Aorta (tissue), 5 donors: ENCODE data around the gene PSMB10. TPM values are rescaled to one million over a fixed set of nuclear protein-coding genes. Genes with fewer than 3 reads are reported as not detected.
"Not testable (repeated sequence)": the region's sequence is repeated elsewhere in the genome, so short reads cannot be mapped to it uniquely, and the experiment has no call there.

ENCODE experiments used
- ATAC-seq: fragments of 200-7000 bp; cut with Tn5 transposase; one replicate; pipeline ENCODE4 v1.9.1; 2022; ENCODE audit warnings: moderate library complexity; ENCODE audit not compliant: low FRiP score
- DNase-seq, 2 donors: peaks; one replicate each; pipeline ENCODE4 v3.0.0-alpha.2; 2020
- H3K27ac ChIP-seq, 2 donors: one replicate each; pipeline ENCODE4 v1.5.1; 2013; ENCODE audit warnings: low read length in 2 of 2, mild to moderate bottlenecking in 2 of 2, moderate library complexity in 2 of 2, control low read depth in 1 of 2, inconsistent platforms in 1 of 2, low read depth in 1 of 2
- H3K27me3 ChIP-seq, 2 donors: one replicate each; pipeline ENCODE4 v1.6.1; 2013; ENCODE audit warnings: control low read depth in 1 of 2, low read length in 1 of 2, mild to moderate bottlenecking in 1 of 2, moderate library complexity in 1 of 2; ENCODE audit not compliant: insufficient read depth in 2 of 2, control insufficient read depth in 1 of 2
- H3K36me3 ChIP-seq, 2 donors: one replicate each; pipeline ENCODE4 v1.6.1; 2013; ENCODE audit warnings: control low read depth in 1 of 2, low read length in 1 of 2, mild to moderate bottlenecking in 1 of 2; ENCODE audit not compliant: insufficient read depth in 2 of 2, control insufficient read depth in 1 of 2
- H3K4me1 ChIP-seq, 2 donors: one replicate each; pipeline ENCODE4 v1.6.1; 2013; ENCODE audit warnings: low read length in 2 of 2, control low read depth in 1 of 2, mild to moderate bottlenecking in 1 of 2, moderate library complexity in 1 of 2; ENCODE audit not compliant: insufficient read depth in 2 of 2, control insufficient read depth in 1 of 2
- H3K4me3 ChIP-seq, 2 donors: one replicate each; pipeline ENCODE4 v1.5.1; 2013; ENCODE audit warnings: low read length in 2 of 2, control low read depth in 1 of 2, mild to moderate bottlenecking in 1 of 2
- H3K9me3 ChIP-seq: one replicate; pipeline ENCODE4 v1.6.1; 2013; ENCODE audit warnings: mild to moderate bottlenecking, low read length; ENCODE audit not compliant: control insufficient read depth
- WGBS, 2 donors: extraction: QIAGEN DNeasy Blood & Tissue Kit; methylation state at CpG; one replicate each; pipeline ENCODE4 v1.1.7; 2013; 5-methylcytosine and 5-hydroxymethylcytosine counted together
- intact Hi-C, 2 donors: fragments of 100-400 bp; cut with DNase I; formaldehyde crosslinking; loops; one replicate each; pipeline versions ENCODE4 v1.14.2 to v1.15.0; 2022
- polyA plus RNA-seq, 2 donors: library from polyadenylated mRNA; stranded (reverse); fragments of 200-250 nt; gene quantifications; one replicate each; pipeline ENCODE4 v1.2.3, GENCODE V29; 2013
- total RNA-seq, 2 donors: library from RNA; stranded (reverse); fragmentation: NEBNext Ultra II Directional; extraction: Animal tissue kit (Norgen Biotek cat#: 25700); gene quantifications; one replicate each; pipeline ENCODE4 v1.2.1, GENCODE V29; 2021
- donor health status: healthy with polysubstance abuse.
- donor health status: Bipolar disorder and iron deficiency.
- donor health status: DM: no; HTN: no; CAD: no.
- donor health status: DM: no; HTN: no; CAD: no.
- donor health status: DM: yes; HTN: yes; CAD: no.

PSMB10 gene
- total and polyA plus RNA-seq, 4 donors = 27.7 to 84.3 (median 45.7) TPM

DNA sequence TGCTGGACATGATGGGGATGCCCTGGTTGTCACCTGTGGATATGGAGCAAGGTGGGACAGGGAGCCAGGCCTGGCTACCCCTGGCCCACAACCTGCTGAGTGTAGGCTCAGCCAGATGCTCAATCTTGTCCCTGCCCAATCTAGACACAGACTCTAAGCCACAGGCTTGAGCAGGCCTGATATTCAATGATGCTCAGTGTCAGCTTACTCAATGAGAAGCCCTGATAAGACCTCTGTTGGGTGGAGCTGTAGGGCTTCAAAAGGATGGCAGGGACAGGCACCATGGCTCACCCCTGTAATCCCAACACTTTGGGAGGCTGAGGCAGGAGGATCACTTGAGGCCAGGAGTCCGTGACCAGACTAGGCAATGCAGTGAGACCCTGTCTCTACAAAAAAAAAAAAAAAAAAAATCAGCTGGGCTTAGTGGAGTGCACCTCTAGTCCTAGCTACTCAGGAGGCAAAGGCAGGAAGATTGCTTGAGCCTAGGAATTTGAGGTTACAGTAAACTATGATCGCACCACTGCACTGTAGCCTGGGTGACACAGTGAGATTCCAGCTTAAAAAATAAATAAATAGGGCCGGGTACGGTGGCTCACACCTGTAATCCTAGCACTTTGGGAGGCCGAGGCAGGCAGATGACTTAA lies 3.9 kb upstream of the PSMB10 start:
- Histone ChIP-seq H3K4me3 (no peak overlapping the region), H3K27ac (no peak overlapping the region), H3K4me1 (no peaks in the 10 kb centered on the region), H3K27me3 (no peaks in the 10 kb centered on the region), H3K36me3 (peaks cover 0 to 6% of the 10 kb centered on the region in 2 donors), H3K9me3 (no peaks in the 10 kb centered on the region)
- no peak for DNase-seq
- no peak for ATAC-seq
- WGBS, 2 donors = 89 to 91% methylated on average over 5 of the region's 5 CpGs
- intact Hi-C loops = no loop called here

DNA sequence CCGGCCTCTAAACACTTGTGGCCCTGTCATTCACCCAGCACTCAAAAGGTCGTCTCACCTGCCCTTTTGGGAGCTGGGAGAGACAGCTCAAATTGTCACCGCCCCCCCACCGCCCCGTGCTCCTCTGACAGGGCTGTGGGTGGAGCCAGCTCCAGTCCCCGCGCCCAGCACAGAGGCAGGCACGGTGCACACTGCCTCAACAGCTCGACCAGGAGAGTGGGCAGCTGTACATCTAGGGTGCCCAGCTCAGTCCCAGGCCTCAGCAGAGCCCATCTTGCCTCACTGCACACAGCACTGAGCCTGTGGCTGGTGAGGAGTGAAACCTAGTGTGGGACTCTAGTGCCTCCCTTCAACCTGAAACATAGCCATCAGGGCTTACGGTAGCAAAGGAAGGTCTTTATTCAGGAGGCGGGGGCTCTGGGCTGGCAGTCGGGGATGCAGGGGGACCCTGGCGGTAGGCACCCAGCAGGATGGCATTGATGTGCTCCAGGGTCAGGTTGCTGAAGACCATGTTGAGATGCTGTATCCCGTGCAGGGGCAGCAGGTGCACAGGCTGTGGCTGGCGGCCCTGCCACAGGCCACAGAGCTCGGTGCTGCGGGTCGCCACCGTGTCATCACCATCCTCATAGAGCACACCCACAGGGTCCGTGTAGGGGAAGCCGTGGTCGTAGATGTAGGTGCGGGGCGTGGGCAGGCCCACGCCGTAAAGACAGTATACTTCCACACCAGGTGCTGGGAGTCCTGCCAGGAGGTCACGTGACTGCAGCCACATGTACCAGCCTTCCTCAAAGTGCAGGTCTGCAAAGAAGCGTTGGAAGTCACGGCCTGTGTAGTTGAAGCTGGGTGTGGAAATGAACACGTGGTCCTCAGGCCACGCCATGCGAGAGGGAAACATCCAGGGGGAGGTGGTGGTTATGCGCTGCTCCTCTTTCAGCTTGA lies 3.1 kb upstream of the PSMB10 start:
- Histone ChIP-seq H3K4me3 (no peak overlapping the region), H3K4me1 (no peaks in the 10 kb centered on the region), H3K36me3 (peaks cover 0 to 6% of the 10 kb centered on the region in 2 donors), H3K9me3 (no peaks in the 10 kb centered on the region), H3K27ac (no peak overlapping the region), H3K27me3 (no peaks in the 10 kb centered on the region)
- DNase-seq = peak in 1 of 2 donors; percentile 71
- intact Hi-C loops = no loop called here
- no peak for ATAC-seq
- 74% methylated on average over 33 of the region's 33 CpGs for WGBS, 2 donors

DNA sequence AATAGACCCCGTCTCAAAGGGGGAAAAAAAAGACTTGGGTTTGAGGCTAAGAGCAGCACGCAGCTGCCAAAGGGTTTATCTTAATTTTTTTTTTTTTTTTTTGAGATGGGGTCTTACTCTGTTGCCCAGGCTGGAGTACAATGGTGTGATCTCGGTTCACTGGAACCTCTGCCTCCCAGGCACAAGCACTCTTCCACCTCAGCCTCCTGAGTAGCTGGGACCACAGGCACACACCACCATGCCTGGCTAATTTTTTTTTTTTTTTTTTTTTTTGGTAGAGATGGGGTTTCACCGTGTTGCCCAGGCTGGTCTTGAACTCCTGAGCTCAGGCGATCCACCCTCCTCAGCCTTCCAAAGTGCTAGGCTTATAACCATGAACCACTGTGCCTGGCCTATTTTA lies 1.1 kb upstream of the PSMB10 start:
- DNase-seq, H3K36me3 ChIP-seq, H3K4me3 ChIP-seq, H3K27ac ChIP-seq, ATAC-seq, intact Hi-C loops, H3K27me3 ChIP-seq, H3K9me3 ChIP-seq, H3K4me1 ChIP-seq: not testable (repeated sequence)
- 73 to 86% methylated on average over 5 of the region's 5 CpGs for WGBS, 2 donors

DNA sequence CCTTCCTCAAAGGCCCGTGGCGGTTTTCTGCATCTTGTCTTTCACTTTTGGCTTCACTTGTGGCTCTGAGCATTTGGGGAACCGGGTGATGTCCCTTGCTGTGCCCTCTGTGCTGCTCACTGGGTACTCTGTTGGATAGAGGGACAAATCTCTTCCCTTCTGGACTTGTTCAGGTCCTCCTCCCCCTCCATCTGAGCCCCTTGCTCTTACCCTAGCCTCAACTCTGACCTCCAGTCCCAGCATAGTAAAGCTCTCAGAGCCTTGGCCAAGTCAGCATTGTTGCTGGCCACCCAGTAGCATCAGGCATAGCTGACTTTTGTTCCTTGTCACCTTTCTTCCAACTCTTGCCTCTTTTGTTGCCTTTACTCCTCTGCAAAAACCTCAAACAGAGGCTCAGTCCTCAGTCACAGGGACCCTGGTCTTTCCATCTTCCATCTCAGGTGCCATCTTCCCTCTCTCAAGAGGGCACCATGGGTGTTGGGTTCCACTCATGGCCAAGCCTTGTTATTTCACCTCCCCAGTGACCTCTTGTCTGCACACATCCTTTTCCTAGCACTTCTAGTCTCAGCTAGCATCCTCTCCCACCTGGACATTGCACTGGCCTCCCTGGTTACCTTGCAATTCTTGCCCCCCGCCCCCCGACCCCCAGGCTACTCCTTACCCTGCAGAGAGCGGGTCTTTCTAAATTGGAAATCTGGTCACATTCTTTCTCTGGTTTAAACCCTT lies 393 bp upstream of the PSMB10 start:
- Histone ChIP-seq H3K27me3 (no peaks in the 10 kb centered on the region), H3K9me3 (no peaks in the 10 kb centered on the region), H3K4me1 (no peaks in the 10 kb centered on the region), H3K27ac (peak overlapping the region; percentile 18 to 65), H3K36me3 (peaks cover 0 to 2% of the 10 kb centered on the region in 2 donors), H3K4me3 (peak overlapping the region; percentile 46 to 58)
- WGBS, 2 donors = 43 to 45% methylated on average over 6 of the region's 6 CpGs
- DNase-seq (peak in 1 of 2 donors; percentile 73), ATAC-seq (no peak)
- intact Hi-C loops = no loop called here

DNA sequence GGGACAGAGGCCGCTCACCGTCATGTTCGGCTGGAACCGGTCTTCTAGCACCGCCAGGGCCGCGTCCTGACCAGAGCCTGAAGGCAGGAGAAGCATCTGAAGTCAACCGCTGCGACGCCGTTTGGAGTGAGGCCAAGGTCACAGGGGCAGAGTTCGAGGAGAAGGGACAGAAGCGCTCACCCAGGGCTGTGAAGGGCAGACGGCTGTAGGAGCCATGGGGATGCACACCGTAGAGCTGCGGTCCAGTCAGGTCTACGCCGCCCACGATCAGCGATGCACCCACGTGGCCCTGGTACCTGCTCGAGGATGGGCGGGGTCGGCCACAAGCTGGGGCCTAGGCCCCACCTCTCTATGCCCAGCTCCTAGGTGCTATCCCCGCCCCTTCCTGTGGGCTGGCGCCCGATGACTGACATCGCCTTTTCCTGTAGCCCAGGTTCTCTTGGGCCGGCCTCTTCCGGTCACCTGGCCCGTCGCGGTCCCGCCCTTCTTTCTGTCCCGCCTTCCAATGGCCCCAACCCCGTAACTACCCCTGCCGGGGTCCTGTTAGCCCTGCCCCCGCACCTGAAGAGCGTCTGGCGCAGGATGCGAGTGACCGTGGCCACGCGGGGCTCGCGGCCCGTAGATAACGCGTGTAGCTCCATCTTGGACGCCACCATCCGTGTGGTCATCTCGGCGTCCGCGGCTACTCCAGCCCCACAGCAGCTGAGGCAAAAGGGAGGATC lies 1.1 kb downstream of the PSMB10 start:
- H3K36me3 ChIP-seq = peaks cover 0 to 2% of the 10 kb centered on the region in 2 donors

DNA sequence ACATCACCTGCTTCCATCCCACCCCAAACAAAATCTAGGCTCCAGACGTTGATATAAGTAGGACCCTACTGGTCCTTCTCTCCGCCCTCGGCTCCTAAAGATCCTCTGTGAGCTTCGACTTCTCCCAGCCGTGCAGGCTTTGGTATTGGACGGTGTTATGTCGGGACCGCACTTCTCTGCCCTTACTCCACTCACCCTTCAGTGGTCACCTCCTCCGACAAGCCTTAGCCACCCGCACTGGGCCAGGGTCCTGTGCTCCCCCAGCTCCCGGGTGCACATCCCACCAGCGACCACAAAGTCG lies 1.6 kb downstream of the PSMB10 start:
- intact Hi-C loops = no loop called here
- Histone ChIP-seq H3K27me3 (no peaks in the 10 kb centered on the region), H3K4me3 (peak overlapping the region in 1 of 2 donors; percentile 49), H3K4me1 (no peaks in the 10 kb centered on the region), H3K36me3 (no peaks in the 10 kb centered on the region), H3K9me3 (no peaks in the 10 kb centered on the region), H3K27ac (peak overlapping the region in 1 of 2 donors; percentile 8)
- 7 to 8% methylated on average over 13 of the region's 13 CpGs for WGBS, 2 donors
- DNase-seq (peak in 1 of 2 donors; percentile 68), ATAC-seq (peak; percentile 11)

More for the DNA sequence above, 1.1 kb downstream of the PSMB10 start:
- intact Hi-C loops = no loop called here
- peak overlapping the region; percentile 46 to 58 for H3K4me3 ChIP-seq
- no peaks in the 10 kb centered on the region for H3K4me1 ChIP-seq
- ATAC-seq (peak; percentile 95), DNase-seq (peak; percentile 96 to 98)
- H3K27ac ChIP-seq = peak overlapping the region in 1 of 2 donors; percentile 65
- H3K27me3 ChIP-seq = no peaks in the 10 kb centered on the region
- H3K9me3 ChIP-seq = no peaks in the 10 kb centered on the region
- 0 to 1% methylated on average over 55 of the region's 55 CpGs for WGBS, 2 donors

DNA sequence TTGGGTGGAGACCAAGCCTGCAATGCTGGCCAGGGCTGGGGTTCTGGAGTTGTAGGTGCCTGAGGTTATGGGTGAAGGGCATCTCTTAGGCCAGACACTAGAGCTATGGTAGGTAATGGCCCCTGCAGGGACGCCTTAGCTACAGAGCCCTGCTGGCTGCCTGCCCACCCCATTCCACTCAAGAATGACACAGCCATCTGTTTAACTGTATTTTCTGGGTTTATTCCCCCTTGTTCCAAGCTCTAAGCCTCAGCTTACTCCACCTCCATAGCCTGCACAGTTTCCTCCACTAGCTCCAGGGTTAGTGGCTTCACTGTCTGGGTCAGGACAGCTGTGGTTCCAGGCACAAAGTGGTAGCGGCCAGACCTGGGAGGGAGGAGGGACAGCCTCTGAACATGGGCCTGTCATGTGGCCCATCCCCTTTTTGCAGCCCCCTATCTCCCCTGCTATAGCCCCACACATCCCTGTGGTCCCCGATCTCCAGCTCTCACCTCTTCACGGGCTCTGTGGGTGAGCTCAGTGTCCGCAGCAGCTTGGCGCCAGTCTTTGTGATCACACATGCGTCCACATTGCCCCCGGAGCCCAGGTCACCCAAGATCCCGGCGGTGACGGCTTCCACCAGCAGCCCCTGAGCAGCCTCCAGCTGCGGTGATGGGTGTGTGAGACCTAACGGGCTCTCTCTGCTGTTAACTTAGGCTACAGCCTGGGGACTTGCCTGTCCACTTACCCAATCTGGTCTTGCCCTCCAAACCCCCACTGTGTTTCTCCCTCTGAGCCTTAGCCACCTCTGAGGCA lies 2.1 kb downstream of the PSMB10 start:
- intact Hi-C loops = no loop called here
- H3K4me1 ChIP-seq = no peaks in the 10 kb centered on the region
- no peaks in the 10 kb centered on the region for H3K9me3 ChIP-seq
- no peak for ATAC-seq
- no peaks in the 10 kb centered on the region for H3K27me3 ChIP-seq
- no peak overlapping the region for H3K27ac ChIP-seq
- no peak for DNase-seq
- WGBS, 2 donors = 26 to 29% methylated on average over 13 of the region's 13 CpGs
- no peak overlapping the region for H3K4me3 ChIP-seq
- no peaks in the 10 kb centered on the region for H3K36me3 ChIP-seq

DNA sequence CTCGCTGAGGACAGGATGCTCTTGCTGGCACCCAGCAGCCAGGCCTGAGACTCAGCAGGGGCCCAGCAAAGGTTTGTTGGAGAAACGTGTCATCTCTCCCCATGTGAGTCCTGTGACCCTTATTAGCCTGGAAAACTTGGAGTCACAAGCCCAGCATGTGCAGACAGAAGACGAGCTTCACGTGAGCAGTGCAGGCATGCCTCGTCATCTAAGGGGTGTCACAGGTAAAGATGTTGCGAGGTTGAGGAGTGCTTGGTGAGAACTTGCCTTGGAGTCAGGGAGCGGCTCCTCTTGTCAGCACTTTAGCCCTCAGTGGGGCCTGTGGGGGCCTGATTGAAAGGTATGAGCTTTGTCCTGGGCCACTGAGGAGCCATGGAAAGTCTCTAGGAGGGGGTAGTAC lies 2.8 kb downstream of the PSMB10 start:
- 82 to 85% methylated on average over 7 of the region's 7 CpGs for WGBS, 2 donors
- ATAC-seq = no peak
- Histone ChIP-seq H3K27ac (no peak overlapping the region), H3K9me3 (no peaks in the 10 kb centered on the region), H3K27me3 (no peaks in the 10 kb centered on the region), H3K4me3 (no peak overlapping the region), H3K4me1 (no peaks in the 10 kb centered on the region), H3K36me3 (no peaks in the 10 kb centered on the region)
- DNase-seq = no peak
- intact Hi-C loops = no loop called here
